GM11168 (cell line): ENCODE results near the gene GPRIN2.

ENCODE experiments used
- in situ Hi-C: fragments of 300-500 bp; cut with MboI; formaldehyde crosslinking; loops from one replicate; pipeline ENCODE4 v1.12.0; 2022; ENCODE audit warnings: low sequenced_read_pairs; ENCODE audit not compliant: unreplicated experiment

The GPRIN2 gene

GRCh38 chr10:46550795-46551700, 5.4 kb downstream of the GPRIN2 start:
- in situ Hi-C loops: loop anchor here (25.0 kb wide), 1 partner anchor 239 kb away; no protein-coding TSS in a partner anchor

GRCh38 chr10:46550076-46550790, 6.2 kb downstream of the GPRIN2 start:
- in situ Hi-C loops: loop anchor here (25.0 kb wide), 1 partner anchor 238 kb away; no protein-coding TSS in a partner anchor

DNA sequence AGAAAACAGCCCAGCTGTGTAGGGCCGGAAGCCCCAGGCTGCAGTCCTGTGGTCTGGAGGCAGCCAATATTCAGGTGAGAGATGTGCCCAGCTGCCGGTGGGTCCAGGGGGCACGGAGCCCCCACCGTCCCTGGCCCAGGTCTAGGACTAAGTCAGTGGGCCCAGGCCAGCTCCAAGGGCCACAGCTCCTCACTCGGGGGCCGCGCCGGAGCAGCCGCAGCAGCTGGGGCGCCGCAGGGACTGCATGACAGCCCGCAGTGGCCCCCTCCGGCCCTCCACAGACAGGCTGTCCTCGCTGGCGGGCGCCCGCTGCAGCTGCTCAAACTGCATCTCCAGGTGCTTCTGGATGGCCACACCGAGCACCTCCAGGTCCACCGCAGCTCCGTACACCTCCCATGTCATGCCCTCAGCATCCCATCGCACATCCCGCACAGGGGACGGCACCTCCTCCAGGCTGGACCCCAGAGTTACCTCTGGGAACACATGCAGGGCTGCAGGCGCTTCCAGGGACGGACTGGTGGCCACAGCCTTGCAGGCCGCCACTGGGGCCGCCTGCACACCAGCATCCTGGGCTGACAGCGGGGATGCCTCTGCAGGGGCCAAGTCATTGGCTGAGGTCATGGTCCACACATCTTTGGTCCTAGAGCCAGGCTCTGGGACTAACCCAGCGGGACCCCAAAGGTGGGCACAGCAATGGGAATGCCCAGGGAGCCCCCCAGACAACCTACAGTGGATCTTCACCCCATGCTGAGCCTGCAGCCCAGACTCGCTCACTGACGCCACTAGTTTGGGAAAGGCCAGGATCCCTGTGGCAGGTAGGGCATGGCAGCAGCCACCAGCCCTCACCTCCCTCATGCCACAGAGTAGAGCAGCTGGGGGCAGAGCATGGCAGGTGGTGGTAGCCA, 7.0 kb downstream of the GPRIN2 start:
- in situ Hi-C loops: loop anchor here (25.0 kb wide), 1 partner anchor 237 kb away; no protein-coding TSS in a partner anchor

GRCh38 chr10:46548498-46549090, 7.9 kb downstream of the GPRIN2 start:
- in situ Hi-C loops: no loop called here

- in situ Hi-C loops: no loop called here
Measured at GRCh38 chr10:46547541-46548497, 8.6 kb downstream of the GPRIN2 start.

DNA sequence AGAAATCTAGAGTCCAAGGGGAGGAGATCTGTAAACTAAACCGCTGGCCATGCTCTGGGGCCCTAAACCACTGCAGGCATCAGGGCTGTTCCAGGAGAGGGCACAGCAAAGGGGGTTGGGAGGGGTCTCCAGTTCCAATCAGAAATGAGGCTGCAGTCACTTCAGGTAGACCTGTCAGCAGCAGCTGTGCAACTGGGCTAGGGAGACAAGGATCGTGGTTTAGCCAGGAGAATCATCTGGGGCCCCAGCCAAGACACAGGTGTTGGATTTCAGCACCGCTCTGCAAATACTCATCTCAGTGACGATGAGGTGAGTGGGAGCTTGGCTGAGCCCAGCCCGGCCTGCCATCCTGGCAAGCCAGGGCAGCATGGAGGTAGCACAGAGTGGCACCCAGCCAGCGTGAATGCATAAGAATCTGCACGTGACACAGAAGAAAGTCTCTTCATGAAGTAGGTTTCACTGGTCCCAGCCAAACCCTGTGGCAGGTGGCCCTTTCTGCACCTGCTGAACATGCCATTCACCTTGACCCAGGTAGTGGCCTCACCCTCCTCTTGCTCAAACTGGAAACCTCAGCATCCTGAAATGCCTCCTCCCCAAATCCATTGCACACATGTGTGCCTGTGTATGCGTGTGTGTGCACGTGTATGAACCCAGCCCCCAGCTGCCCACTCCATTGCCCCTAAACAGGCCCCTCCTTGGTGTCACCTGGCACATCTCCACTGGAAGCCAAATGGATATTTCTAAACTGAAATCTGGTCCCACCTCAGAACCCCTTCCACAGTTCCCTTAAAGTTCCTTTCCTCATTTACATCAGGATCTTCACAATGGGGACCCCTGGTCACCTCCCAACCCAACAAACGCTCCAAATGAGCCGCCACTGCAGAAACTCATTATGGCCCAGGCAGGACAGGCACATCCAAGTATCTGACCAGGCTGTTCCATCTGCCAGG, 9.6 kb downstream of the GPRIN2 start:
- in situ Hi-C loops: no loop called here

GRCh38 chr10:46545861-46546590, 10.4 kb downstream of the GPRIN2 start:
- in situ Hi-C loops: no loop called here

DNA sequence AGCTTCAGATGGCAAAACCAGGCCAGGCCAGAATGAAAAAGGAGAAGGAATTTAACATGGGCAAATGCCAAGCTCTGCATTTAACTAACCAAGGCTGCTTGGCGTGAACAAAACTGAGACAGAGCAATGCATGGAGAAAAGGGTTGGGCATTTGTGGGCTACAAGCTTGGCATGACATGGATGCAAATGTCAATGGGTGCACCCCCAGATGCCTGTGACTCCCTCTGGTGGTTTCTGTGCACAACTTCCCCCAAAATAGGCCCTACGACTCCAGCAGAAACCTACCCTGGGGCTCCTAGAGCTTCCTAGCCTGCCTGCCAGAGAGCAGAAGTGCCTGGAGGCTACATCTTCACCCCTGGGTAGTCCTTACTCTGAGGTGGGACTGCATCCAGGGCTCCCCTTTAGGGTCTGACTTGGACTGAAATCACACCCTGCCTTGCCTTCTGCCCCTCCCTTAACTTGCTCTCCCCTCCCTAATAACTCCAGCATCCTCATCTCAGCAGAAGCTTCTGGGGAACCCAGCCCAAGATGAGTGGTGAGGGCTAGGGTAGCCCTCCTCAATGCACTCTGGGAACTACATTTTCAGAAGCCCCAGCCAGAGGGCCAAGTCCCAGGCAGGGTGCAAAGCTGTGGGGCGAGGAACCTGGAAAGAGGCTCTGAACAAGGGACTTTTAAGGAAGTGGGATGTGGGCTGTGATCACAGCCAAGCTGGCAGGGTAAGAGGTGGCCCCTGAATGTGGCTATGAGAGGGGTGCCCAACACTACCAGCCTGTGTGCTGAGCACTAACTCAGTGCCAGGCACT, 11.3 kb downstream of the GPRIN2 start:
- in situ Hi-C loops: no loop called here

DNA sequence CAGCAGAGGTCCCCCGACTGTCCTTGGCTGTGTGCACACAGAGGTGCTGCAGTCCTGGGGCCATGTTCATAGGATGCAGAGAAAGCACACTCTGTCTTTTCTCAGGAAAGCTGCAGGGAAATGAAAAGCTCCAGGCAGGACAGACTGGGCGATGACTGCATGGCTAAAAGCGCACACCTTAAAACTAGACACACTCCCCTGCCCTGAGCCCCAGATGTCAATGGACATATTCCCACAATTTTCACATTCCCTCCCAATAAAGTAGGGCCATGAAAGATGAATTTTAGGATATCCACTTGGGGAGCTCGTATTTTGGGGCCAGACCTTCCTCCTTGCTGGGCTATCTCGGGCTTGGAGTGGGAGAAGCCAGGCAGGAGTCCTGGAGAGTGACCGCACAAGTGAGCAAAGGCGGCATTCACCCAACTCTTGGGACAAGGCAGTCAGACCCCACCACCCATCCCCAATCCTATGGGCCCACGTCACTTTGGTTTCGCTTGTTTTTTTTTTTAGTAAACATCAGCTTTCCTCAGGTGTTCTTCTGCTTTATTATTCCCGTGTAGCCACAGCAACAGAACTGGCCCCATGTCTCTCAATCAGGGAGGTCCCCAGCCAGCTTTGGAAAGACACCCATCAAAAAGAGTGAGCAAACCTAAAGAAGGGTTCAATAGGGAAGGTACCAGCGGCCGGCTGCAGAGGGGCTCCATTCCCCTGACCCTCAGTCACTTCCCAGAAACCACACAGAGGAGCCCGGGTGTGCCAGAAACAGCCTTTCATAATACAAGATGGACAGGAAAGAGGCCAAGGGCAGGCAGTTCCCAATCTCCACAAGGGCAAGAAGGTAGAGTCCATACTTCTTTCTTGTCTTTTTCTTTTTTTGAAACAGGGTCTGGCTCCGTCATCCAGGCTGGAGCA, 12.7 kb downstream of the GPRIN2 start:
- in situ Hi-C loops: no loop called here

- in situ Hi-C loops: no loop called here
Measured at GRCh38 chr10:46542567-46543465, 13.6 kb downstream of the GPRIN2 start.

DNA sequence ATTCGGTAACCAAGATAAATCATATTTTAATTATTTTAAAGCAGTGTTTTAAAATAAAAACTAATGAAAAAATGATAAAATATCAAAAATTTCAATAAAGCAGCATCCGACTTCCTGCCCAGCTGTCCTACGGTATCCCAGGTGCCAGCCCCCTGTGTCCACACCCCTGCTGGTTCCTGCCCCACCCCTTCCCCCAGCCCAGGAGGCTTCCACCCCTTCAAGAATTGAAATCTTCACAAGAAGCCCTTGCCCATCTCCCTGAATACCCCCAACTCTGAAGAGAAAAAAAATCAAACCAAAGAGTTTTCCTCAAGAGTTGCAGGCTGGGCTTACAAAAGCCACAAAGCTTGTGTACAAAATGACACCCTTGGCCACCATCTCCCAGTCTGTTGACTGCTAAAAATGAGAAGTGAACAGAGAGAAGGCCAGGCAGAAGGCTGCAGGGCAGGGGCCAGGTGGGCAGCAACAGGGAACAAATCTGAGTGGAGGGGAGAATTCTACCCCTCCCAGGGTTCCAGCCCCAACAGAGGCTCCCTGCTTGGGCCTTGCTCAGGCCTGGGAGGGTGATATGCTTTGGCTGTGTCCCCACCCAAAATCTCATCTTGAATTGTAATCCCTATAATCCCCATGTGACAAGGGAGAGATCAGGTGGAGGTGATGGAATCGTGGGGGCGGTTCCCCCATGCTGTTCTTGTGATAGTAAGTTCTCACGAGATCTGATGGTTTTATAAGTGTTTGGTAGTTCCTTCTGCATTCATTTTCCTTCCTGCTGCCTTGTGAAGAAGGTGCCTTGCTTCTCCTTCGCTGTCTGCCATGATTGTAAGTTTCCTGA, 14.5 kb downstream of the GPRIN2 start:
- in situ Hi-C loops: no loop called here

GRCh38 chr10:46541017-46541661, 15.3 kb downstream of the GPRIN2 start:
- in situ Hi-C loops: no loop called here
